NAMALWA (cell line): ENCODE data around the gene IL22RA2.

Experiments
- DNase-seq: peaks from one replicate; pipeline ENCODE4 v3.0.0-alpha.2; 2015; ENCODE audit warnings: low spot score

Gene IL22RA2

DNA sequence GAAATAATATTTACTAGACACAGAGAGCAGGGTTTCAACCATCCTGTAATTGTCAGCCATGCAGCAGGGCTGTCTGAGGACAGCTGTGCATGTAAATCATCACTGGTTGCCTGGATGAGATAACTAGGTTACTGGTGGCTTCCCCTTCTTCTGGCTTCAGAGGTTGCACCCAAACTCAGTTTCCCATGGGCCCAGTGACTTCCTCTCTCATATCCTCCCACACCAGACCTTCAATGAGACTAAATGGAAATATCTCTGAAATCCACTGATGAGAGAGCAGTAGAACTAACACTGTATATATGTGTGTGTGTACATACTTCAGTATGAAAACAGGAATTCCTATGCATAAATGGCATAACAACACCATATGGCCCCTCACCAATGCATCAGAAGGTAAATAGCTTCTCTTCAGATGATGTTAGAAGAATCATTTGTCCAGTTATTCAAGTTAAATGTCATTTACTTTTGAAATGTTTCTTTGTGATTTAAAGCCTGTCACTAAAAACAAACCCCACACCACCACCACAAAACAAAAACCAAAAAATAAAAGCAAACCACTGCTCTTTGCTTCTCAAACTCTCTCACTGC is 77.7 kb downstream of the IL22RA2 start:
- DNase-seq, result peak; percentile 57

DNA sequence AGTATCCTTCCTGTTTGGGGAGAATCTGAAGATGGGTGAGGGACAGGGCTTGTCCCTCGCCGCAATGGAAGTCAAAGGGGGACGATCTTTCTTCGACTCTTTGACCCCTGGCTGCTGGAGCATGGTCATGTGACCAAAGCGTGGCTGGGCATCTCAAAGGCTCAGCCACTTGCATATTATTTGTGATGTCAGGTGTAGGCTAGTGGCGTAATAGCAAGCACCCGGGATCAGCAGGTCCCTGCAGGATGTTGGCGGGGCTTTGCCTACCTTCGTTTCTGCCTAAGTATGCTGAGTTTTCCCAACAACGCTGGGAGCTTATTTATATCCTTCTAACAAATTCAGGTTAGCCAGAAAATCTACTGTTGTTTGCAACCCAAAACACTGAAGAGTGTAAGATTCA is 78.4 kb downstream of the IL22RA2 start:
- no peak for DNase-seq

DNA sequence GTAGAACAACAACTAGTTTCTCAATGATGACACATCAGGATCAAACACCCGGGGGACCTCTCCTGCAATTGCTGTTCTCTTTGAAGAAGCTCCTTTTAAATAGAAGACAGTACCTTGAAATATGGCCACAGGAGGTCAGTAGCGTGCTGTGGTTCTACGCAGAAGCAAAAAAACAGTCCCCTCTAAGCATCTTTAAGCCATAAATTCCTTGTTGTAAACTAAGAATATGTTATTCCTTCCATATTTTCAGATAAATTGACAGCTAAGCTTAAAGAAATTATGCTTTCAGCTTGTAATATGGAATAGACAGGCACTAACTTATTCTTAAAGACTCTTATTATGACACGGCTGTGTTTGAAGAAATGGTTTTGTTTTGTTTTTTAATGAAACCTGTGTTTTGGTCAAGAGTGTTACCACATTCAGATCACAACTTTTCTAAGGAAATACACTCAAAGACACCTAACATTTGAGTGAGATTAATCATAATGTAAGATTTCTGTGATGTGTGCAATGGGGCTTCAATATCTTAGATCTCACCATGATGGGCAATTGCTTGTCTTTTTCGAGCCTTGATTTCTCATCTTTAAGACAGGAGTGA is 78.9 kb downstream of the IL22RA2 start:
- peak; percentile 78 for DNase-seq
